ENCODE results near the gene SLC4A1. TPM values are rescaled to one million over a fixed set of nuclear protein-coding genes. Genes with fewer than 3 reads are reported as not detected.
A peak's percentile ranks its signal among the peaks of the same experiment; 100 is the strongest.

Gene SLC4A1
- total RNA-seq, 1 donor: not detected

GRCh38 chr17:44219108-44219615 is 48.8 kb downstream of the SLC4A1 start:
- Histone ChIP-seq H2AFZ (ENCODE audit: low read length) (no peak overlapping the region), H3K4me2 (ENCODE audit: insufficient read depth, low read length) (peak overlapping the region; percentile 51), H3K4me1 (ENCODE audit: insufficient read depth, low read length) (peaks cover 37% of the 10 kb centered on the region), H3K4me3 (ENCODE audit: insufficient read depth, low read length) (peak overlapping the region; percentile 84), H3K36me3 (ENCODE audit: insufficient read depth, low read length) (peaks cover 28% of the 10 kb centered on the region), H3K9me3 (ENCODE audit: low read depth, low read length) (no peaks in the 10 kb centered on the region), H3K79me2 (ENCODE audit: insufficient read depth, low read length) (peaks cover 34% of the 10 kb centered on the region), H3K27me3 (ENCODE audit: insufficient read depth, low read length) (no peaks in the 10 kb centered on the region), H4K20me1 (ENCODE audit: insufficient read depth, low read length) (peaks cover 38% of the 10 kb centered on the region), H3K27ac (ENCODE audit: low read depth, low read length) (peak overlapping the region; percentile 70)
- peak; percentile 22 for TF ChIP-seq CTCF (IDR thresholded peaks at IDR 0.05; ENCODE audit: extremely low read depth, low read depth, low read length)
- DNase-seq (ENCODE audit: insufficient read length, low spot score, missing footprints): peak; percentile 99

GRCh38 chr17:44218344-44219107 is 49.4 kb downstream of the SLC4A1 start:
- H3K4me1 ChIP-seq (ENCODE audit: insufficient read depth, low read length): peaks cover 31% of the 10 kb centered on the region
- H3K27ac ChIP-seq (ENCODE audit: low read depth, low read length): peak overlapping the region; percentile 27
- peaks cover 34% of the 10 kb centered on the region for H3K36me3 ChIP-seq (ENCODE audit: insufficient read depth, low read length)
- peak; percentile 99 for DNase-seq (ENCODE audit: insufficient read length, low spot score, missing footprints)
- peak overlapping the region; percentile 84 for H3K4me3 ChIP-seq (ENCODE audit: insufficient read depth, low read length)
- peaks cover 34% of the 10 kb centered on the region for H3K79me2 ChIP-seq (ENCODE audit: insufficient read depth, low read length)
- peak overlapping the region; percentile 86 for H3K4me2 ChIP-seq (ENCODE audit: insufficient read depth, low read length)
- no peaks in the 10 kb centered on the region for H3K9me3 ChIP-seq (ENCODE audit: low read depth, low read length)
- H3K27me3 ChIP-seq (ENCODE audit: insufficient read depth, low read length): no peaks in the 10 kb centered on the region
- no peak overlapping the region for H2AFZ ChIP-seq (ENCODE audit: low read length)
- TF ChIP-seq CTCF (IDR thresholded peaks at IDR 0.05; ENCODE audit: extremely low read depth, low read depth, low read length): peak; percentile 47
- H4K20me1 ChIP-seq (ENCODE audit: insufficient read depth, low read length): peaks cover 38% of the 10 kb centered on the region

- H4K20me1 ChIP-seq (ENCODE audit: insufficient read depth, low read length): peaks cover 38% of the 10 kb centered on the region
- no peaks in the 10 kb centered on the region for H3K9me3 ChIP-seq (ENCODE audit: low read depth, low read length)
- no peak for TF ChIP-seq CTCF (IDR thresholded peaks at IDR 0.05; ENCODE audit: extremely low read depth, low read depth, low read length)
- H3K27ac ChIP-seq (ENCODE audit: low read depth, low read length): peak overlapping the region; percentile 27
- no peak overlapping the region for H2AFZ ChIP-seq (ENCODE audit: low read length)
- peak overlapping the region; percentile 84 for H3K4me3 ChIP-seq (ENCODE audit: insufficient read depth, low read length)
- H3K4me2 ChIP-seq (ENCODE audit: insufficient read depth, low read length): peak overlapping the region; percentile 86
- H3K4me1 ChIP-seq (ENCODE audit: insufficient read depth, low read length): peaks cover 24% of the 10 kb centered on the region
- peaks cover 38% of the 10 kb centered on the region for H3K36me3 ChIP-seq (ENCODE audit: insufficient read depth, low read length)
- H3K79me2 ChIP-seq (ENCODE audit: insufficient read depth, low read length): peaks cover 34% of the 10 kb centered on the region
- DNase-seq (ENCODE audit: insufficient read length, low spot score, missing footprints): peak; percentile 60
- H3K27me3 ChIP-seq (ENCODE audit: insufficient read depth, low read length): no peaks in the 10 kb centered on the region
Measured at GRCh38 chr17:44217738-44218343, 50.1 kb downstream of the SLC4A1 start.

- H3K27ac ChIP-seq (ENCODE audit: low read depth, low read length): no peak overlapping the region
- no peak overlapping the region for H2AFZ ChIP-seq (ENCODE audit: low read length)
- H3K27me3 ChIP-seq (ENCODE audit: insufficient read depth, low read length): no peaks in the 10 kb centered on the region
- no peak for TF ChIP-seq CTCF (IDR thresholded peaks at IDR 0.05; ENCODE audit: extremely low read depth, low read depth, low read length)
- no peak overlapping the region for H3K4me2 ChIP-seq (ENCODE audit: insufficient read depth, low read length)
- H3K79me2 ChIP-seq (ENCODE audit: insufficient read depth, low read length): peaks cover 34% of the 10 kb centered on the region
- peaks cover 13% of the 10 kb centered on the region for H3K4me1 ChIP-seq (ENCODE audit: insufficient read depth, low read length)
- DNase-seq (ENCODE audit: insufficient read length, low spot score, missing footprints): peak; percentile 44
- no peaks in the 10 kb centered on the region for H3K9me3 ChIP-seq (ENCODE audit: low read depth, low read length)
- H3K4me3 ChIP-seq (ENCODE audit: insufficient read depth, low read length): no peak overlapping the region
- peaks cover 38% of the 10 kb centered on the region for H3K36me3 ChIP-seq (ENCODE audit: insufficient read depth, low read length)
- H4K20me1 ChIP-seq (ENCODE audit: insufficient read depth, low read length): peaks cover 34% of the 10 kb centered on the region
Measured at GRCh38 chr17:44216694-44217093, 51.2 kb downstream of the SLC4A1 start.
